Upper lobe of left lung (tissue), 4 donors: ENCODE results near the gene TSPYL1.
"Not testable (repeated sequence)": the region's sequence is repeated elsewhere in the genome, so short reads cannot be mapped to it uniquely, and the experiment has no call there.

Experiments
- CTCF ChIP-seq, 6 experiments: fragments of 450-650 bp in 4 of 6; fragments of 200-600 bp in 2 of 6; sonication (generic) in 2 of 6; IDR thresholded peaks; one replicate each; pipeline ENCODE4 v1.5.1; 2016 to 2019; ENCODE audit warnings: antibody characterized with exemption in 6 of 6
- EP300 ChIP-seq, 4 donors: sonication (generic); formaldehyde crosslinking; IDR thresholded peaks; one replicate each; pipeline ENCODE4 v1.5.1; 2017; ENCODE audit warnings: antibody characterized with exemption in 4 of 4, control low read depth in 2 of 4
- POLR2A ChIP-seq, 4 donors: fragments of 450-650 bp; IDR thresholded peaks; one replicate each; pipeline ENCODE4 v1.5.1; 2016 to 2017; ENCODE audit warnings: antibody characterized with exemption in 4 of 4, mild to moderate bottlenecking in 2 of 4
- POLR2AphosphoS5 ChIP-seq, 2 donors: sonication (generic); formaldehyde crosslinking; IDR thresholded peaks; one replicate each; pipeline ENCODE4 v1.5.1; 2017; ENCODE audit warnings: antibody characterized with exemption in 2 of 2

- not testable (repeated sequence) for TF ChIP-seq CTCF, POLR2A, POLR2AphosphoS5, EP300 (IDR thresholded peaks at IDR 0.05)
Observed at GRCh38 chr6:116321933-116322332, 42.2 kb upstream of the TSPYL1 start.
